Measurements from ENCODE around the gene RABIF. TPM values are rescaled to one million over a fixed set of nuclear protein-coding genes. Genes with fewer than 3 reads are reported as not detected.

Gene RABIF
- total RNA-seq, 3 donors from 2014 or later (not counting 1 experiment from before 2014, with no cell fraction given): 13.3 to 26.4 (median 21.5) TPM

DNA sequence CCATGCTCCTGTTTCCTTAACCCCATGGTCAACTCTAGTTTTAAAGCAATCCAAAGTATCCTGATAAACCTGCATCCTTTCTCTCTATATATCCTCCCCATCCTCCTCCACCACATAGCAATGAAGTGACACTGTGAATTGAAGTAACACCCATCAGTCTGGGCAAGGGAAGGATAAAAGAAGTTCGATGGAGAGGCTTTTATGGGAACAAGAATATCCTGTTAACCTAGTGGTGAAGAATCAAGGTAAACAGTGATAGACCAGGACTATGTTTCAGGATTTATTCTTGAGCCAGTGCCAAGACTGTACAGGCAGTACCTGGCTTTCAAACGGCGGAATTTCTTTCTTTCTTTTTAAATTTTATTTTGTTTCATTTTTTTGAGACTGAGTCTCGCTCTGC is 17.6 kb downstream of the RABIF start:
- Histone ChIP-seq H3K27me3 (ENCODE audit: control insufficient read depth, insufficient read depth, low read length) (no peaks in the 10 kb centered on the region), H3K4me3 (ENCODE audit: low read length) (no peak overlapping the region), H3K4me1 (ENCODE audit: control insufficient read depth, insufficient read depth, low read length) (no peaks in the 10 kb centered on the region), H3K9me3 (ENCODE audit: control insufficient read depth, insufficient read depth, low read length) (no peaks in the 10 kb centered on the region), H3K27ac (ENCODE audit: low read length) (no peak overlapping the region), H3K36me3 (ENCODE audit: control insufficient read depth, insufficient read depth, low read length) (no peaks in the 10 kb centered on the region)
- no peak overlapping the region for H3K4me3 Mint-ChIP-seq
- H3K27ac Mint-ChIP-seq: no peak overlapping the region
- no peaks in the 10 kb centered on the region for H3K27me3 Mint-ChIP-seq (ENCODE audit: low read depth in 2 of 2)
- ATAC-seq: no peak
- H3K9me3 Mint-ChIP-seq: no peaks in the 10 kb centered on the region
- TF ChIP-seq CTCF (IDR thresholded peaks at IDR 0.05): no peak
- intact Hi-C loops (cut with micrococcal nuclease): no loop called here
- H3K4me1 Mint-ChIP-seq: no peaks in the 10 kb centered on the region
- 73% methylated on average over 4 of the region's 4 CpGs for WGBS (ENCODE audit: insufficient coverage)
- DNase-seq: no peak
- no peaks in the 10 kb centered on the region for H3K36me3 Mint-ChIP-seq

GRCh38 chr1:202862679-202863560 is 26.0 kb downstream of the RABIF start:
- Mint-ChIP-seq H3K4me3 (peak overlapping the region; percentile 92), H3K27me3 (ENCODE audit: low read depth in 2 of 2) (peaks cover 15 to 26% of the 10 kb centered on the region in 2 donors), H3K27ac (no peak overlapping the region), H3K4me1 (peaks cover 14% of the 10 kb centered on the region in 2 donors), H3K9me3 (no peaks in the 10 kb centered on the region), H3K36me3 (no peaks in the 10 kb centered on the region)
- DNase-seq (no peak), ATAC-seq (no peak)
- Histone ChIP-seq H3K27ac (ENCODE audit: low read length) (no peak overlapping the region), H3K4me1 (ENCODE audit: control insufficient read depth, insufficient read depth, low read length) (peaks cover 17% of the 10 kb centered on the region), H3K9me3 (ENCODE audit: control insufficient read depth, insufficient read depth, low read length) (no peaks in the 10 kb centered on the region), H3K36me3 (ENCODE audit: control insufficient read depth, insufficient read depth, low read length) (no peaks in the 10 kb centered on the region), H3K27me3 (ENCODE audit: control insufficient read depth, insufficient read depth, low read length) (peaks cover 3% of the 10 kb centered on the region), H3K4me3 (ENCODE audit: low read length) (no peak overlapping the region)
- WGBS (ENCODE audit: insufficient coverage): 78% methylated on average over 5 of the region's 5 CpGs
- intact Hi-C loops (cut with micrococcal nuclease): no loop called here
- no peak for TF ChIP-seq CTCF (IDR thresholded peaks at IDR 0.05)

- H3K27ac ChIP-seq (ENCODE audit: low read length): no peak overlapping the region
- no peaks in the 10 kb centered on the region for H3K36me3 ChIP-seq (ENCODE audit: control insufficient read depth, insufficient read depth, low read length)
- peak overlapping the region; percentile 45 for H3K4me3 ChIP-seq (ENCODE audit: low read length)
- H3K36me3 Mint-ChIP-seq: no peaks in the 10 kb centered on the region
- DNase-seq: peak; percentile 31 to 60
- no peak for TF ChIP-seq CTCF (IDR thresholded peaks at IDR 0.05)
- no peaks in the 10 kb centered on the region for H3K9me3 ChIP-seq (ENCODE audit: control insufficient read depth, insufficient read depth, low read length)
- peak overlapping the region in 1 of 2 donors; percentile 58 for H3K27ac Mint-ChIP-seq
- 1% methylated on average over 44 of the region's 44 CpGs for WGBS (ENCODE audit: insufficient coverage)
- H3K4me1 Mint-ChIP-seq: peaks cover 14% of the 10 kb centered on the region in 2 donors
- H3K4me3 Mint-ChIP-seq: peak overlapping the region; percentile 92
- intact Hi-C loops (cut with micrococcal nuclease): no loop called here
- H3K9me3 Mint-ChIP-seq: no peaks in the 10 kb centered on the region
- H3K4me1 ChIP-seq (ENCODE audit: control insufficient read depth, insufficient read depth, low read length): peaks cover 17% of the 10 kb centered on the region
- peaks cover 15 to 28% of the 10 kb centered on the region in 2 donors for H3K27me3 Mint-ChIP-seq (ENCODE audit: low read depth in 2 of 2)
- H3K27me3 ChIP-seq (ENCODE audit: control insufficient read depth, insufficient read depth, low read length): peaks cover 3% of the 10 kb centered on the region
- ATAC-seq: peak; percentile 94 to 95 (median 94)
These were observed 27.4 kb downstream of the RABIF start for GRCh38 chr1:202861420-202862132.
